GM23248 (cell line): Measurements from ENCODE around the gene CD22.

Source experiments
- EZH2 ChIP-seq: fragments of 200-600 bp; sonication (generic); IDR thresholded peaks from 2 replicates; pipeline ENCODE4 v1.6.1; 2018; ENCODE audit warnings: antibody characterized with exemption, mild to moderate bottlenecking; ENCODE audit not compliant: insufficient read depth, poor library complexity, severe bottlenecking
- EZH2phosphoT487 ChIP-seq: fragments of 200-600 bp; sonication (generic); IDR thresholded peaks from 2 replicates; pipeline ENCODE4 v1.6.1; 2018; ENCODE audit warnings: antibody characterized with exemption, moderate library complexity, mild to moderate bottlenecking, low read depth; ENCODE audit not compliant: insufficient read depth

DNA sequence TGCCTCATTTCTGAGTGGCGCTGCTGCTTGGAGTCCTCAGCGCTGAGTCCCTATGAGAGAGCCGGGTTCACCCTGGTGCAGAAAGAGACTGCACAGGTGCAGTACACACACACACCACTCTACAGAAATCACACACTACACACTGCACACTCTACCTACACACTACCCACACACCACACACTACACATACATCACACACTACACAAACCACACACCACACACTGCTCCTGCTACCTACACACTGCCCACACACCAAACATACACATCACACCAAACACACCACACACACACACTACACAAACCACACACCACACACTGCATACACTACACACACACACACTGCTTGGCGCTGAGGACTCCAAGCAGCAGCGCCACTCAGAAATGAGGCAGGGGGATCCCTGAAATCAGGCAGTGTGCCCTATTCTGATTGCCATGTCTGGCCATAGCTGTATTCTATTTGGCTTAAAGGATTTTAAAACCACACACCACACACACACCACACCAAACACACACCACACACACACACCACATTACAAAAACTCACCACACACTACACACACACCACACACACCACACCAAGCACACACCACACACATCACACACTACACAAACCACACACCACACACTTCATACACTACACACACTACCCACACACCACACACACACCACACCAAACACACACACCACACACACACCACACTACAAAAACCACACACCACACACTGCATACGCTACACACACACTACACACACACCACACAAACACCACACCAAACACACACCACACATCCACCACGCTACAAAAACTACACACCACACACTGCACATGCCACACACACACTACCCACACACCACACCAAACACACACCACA, 32.1 kb upstream of the CD22 start:
- TF ChIP-seq EZH2phosphoT487 (no peak), EZH2 (no peak)
